NCI-H1417 (cell line): ENCODE measurements around the gene RAPGEF1.
"Not testable (repeated sequence)": the region's sequence is repeated elsewhere in the genome, so short reads cannot be mapped to it uniquely, and the experiment has no call there.

ENCODE experiments used
- DNase-seq, 3 experiments: peaks; one replicate each; lab custom pipeline; 2025; lab: John Stamatoyannopoulos, UW

RAPGEF1 gene, protein sequence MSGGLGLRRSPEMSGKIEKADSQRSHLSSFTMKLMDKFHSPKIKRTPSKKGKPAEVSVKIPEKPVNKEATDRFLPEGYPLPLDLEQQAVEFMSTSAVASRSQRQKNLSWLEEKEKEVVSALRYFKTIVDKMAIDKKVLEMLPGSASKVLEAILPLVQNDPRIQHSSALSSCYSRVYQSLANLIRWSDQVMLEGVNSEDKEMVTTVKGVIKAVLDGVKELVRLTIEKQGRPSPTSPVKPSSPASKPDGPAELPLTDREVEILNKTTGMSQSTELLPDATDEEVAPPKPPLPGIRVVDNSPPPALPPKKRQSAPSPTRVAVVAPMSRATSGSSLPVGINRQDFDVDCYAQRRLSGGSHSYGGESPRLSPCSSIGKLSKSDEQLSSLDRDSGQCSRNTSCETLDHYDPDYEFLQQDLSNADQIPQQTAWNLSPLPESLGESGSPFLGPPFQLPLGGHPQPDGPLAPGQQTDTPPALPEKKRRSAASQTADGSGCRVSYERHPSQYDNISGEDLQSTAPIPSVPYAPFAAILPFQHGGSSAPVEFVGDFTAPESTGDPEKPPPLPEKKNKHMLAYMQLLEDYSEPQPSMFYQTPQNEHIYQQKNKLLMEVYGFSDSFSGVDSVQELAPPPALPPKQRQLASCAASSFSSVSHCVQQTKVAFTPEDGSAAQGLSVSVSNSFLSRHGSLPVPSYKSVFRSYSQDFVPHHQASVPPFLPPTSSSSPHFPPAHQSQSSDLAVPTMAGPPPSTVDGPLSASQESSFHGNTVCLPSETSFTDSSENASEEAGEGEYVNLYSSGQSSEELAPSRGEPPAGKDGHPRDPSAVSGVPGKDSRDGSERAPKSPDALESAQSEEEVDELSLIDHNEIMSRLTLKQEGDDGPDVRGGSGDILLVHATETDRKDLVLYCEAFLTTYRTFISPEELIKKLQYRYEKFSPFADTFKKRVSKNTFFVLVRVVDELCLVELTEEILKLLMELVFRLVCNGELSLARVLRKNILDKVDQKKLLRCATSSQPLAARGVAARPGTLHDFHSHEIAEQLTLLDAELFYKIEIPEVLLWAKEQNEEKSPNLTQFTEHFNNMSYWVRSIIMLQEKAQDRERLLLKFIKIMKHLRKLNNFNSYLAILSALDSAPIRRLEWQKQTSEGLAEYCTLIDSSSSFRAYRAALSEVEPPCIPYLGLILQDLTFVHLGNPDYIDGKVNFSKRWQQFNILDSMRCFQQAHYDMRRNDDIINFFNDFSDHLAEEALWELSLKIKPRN (N-terminal part only)

DNA sequence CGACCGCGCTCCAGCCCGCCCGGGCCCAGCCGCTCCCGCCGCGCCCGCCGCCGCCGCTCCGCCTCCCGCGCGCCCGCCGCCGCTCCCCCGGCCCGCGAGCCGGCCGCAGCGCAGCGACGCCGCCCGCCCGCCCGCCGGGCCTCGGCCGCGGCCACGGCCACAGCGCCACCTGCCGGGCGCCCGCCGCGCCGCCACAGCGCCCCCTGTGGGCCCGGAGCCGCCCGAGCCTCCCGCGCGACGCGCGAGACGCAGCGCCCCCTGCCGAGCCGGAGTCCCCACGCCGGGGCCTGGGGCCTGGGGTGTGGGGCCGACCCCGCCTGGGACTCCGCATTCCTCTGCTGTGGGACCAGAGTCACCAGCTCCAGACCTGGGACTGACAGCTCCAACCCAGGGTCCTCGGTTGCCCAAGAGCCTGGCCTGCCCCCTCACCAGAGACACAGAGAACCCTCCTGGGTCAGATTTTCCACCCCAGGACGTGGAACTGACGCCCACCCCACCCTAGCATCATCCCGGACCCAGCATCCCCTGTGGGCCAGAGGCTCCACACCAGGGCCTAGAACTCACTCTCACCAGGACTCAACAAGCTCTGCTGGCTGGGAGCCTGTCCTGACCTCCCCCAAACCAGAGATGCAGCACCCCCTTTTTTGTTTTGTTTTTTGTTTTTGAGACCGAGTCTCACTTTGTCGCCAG, at the start of gene RAPGEF1:
Gene RAPGEF1 (minus strand): TSS at position 118 of the 690 bp plus-strand sequence. CDS start 246 bp downstream, outside the sequence.
- peak in 2 of 3 experiments; percentile 55 to 62 for DNase-seq

DNA sequence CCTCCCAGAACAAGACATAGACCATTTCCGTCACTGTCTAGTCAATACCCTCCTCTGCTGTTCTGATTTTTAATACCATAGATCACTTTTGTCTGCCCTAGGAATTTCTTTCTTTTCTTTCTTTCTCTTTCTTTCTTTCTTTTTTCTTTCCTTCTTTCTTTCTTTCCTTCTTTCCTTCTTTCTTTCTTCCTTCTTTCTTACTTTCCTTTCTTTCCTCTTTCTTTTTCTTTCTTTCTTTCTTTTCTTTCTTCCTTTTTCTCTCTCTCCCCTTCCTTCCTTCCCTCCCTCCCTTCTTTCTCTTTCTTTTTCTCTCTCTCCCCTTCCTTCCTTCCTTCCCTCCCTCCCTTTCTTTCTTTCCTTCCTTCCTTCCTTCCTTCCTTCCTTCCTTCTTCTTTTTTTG, 49.0 kb upstream of the RAPGEF1 start:
- DNase-seq = no peak

DNA sequence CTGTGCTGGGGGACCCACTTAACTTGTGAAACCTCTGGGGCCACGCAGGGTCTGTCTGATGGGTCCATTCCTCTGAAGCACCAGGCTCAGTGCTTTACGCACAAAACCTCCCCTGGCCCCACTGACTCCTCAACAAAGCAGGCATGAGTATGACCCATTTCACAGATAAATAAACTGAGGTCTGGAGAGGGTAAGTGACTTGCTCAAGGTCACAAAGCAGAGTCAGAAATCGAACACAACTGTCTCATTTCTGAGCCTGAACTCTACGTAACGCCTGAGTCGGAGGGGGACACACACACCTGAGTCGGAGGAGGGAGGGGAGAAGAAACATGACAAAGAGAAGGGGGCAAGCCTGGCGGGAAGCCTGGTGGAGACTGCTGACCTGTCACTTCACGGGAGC, 48.0 kb upstream of the RAPGEF1 start:
- DNase-seq = no peak

DNA sequence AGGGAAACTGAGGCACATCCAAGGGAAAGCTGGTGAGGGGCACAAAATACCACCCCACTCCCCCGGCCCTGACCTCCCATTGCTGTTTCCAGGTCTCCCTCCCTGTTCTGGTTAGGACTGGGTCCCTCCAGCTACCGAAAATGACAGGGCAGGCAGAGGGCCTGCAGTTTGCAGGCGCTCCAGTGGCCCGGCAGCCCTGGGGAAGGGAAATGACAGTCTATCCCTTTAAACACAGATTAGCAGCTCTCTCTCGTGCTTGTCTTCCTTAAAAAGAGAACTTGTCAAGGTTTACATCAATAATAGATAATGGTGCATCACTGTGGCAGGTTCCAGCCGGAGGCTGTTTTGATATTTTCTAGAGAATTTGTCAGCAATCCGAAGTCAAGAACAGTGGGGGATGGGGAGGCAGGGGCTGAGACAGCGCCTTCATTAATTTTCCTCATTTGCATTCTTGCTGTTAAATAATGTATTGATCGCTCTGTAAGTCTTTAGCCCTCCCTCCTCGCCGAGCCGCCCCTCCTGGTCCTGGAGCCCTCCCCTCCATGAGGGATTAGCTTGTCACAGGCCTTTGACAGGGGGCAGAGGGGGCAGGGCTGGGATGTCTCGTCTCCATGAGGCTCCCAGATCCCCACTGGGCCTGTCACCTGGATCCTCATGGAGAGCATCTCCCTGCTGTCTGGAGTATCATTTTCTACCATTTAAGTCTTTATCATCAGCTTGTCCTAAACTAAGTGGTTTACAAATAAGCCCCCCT, 45.0 kb upstream of the RAPGEF1 start:
- no peak for DNase-seq

DNA sequence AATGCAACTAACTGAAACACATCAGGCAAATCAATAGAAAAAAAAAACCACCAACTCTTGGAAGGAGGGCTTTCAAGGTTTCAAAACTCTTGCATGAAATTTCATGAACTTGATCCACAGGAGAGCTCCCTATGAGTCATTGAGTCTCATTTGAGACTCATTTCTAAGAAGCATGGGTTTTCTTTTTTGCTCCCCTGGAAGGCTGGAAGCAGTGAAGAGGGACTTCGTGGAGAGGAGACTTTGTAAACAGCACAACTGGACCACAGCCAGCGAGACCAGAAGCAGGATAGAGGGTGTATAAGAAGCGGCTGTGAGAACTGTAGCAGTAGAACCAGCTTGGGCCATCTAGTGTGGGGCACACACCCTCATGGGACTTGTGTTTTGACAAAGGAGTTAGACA, 41.2 kb upstream of the RAPGEF1 start:
- no peak for DNase-seq

DNA sequence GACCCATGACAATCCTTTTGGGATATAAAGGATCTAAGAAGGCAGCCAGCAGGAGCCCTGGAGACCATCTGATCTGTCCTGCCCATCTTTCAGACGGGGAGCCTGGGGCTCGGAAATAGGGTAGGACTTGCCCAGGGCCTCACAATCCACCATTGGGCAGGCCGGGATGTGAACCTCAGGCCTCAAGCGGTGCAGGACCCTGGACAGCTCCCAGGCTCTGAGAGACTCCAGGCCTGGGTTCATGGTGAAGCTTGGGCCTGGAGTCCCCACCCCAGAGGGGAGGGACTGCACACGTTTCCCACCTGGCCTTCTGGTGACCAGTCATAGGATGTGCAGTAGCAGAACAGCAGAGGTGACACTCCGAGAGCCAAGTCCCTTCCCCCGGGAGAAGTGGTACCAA, 36.6 kb upstream of the RAPGEF1 start:
- no peak for DNase-seq

DNA sequence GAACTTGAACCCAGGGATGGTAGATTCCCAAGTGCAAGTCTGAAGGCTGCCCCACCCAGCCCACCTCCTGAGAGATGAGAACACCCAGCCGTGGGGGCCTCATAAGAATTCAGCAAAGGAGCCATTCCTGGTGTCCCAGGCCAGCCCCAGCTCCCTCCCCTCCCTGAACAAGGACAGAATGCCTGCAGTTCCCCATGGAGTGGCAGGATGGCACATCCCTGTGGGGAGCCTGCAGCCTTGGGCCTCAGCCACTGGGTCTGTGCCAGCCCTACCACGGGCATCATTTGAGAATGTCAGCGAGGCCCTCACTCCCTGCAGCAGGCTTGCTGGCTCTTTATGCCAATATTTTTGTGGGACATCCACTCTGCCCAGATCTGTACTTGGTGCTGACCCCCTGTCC, 36.2 kb upstream of the RAPGEF1 start:
- no peak for DNase-seq

DNA sequence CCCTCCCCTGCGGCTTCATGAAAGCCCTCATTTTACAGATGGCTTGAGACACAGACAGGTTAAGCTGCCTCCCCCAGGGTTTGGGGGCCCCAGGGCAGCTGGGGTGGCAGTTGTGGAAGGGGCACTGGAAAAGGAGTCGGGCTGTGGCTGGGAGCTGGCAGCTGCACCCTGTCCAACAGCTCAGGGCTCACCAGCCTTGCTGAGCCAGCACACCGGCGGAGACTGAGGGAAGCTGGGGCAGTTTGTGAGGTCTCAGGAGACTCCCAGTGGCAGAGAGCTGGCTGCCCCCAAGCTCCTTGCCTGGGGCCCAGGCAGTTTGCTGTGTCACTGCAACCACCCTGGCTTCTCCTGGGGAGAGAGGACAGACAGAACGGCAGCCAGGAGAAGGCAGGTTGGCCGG, 34.8 kb upstream of the RAPGEF1 start:
- no peak for DNase-seq

DNA sequence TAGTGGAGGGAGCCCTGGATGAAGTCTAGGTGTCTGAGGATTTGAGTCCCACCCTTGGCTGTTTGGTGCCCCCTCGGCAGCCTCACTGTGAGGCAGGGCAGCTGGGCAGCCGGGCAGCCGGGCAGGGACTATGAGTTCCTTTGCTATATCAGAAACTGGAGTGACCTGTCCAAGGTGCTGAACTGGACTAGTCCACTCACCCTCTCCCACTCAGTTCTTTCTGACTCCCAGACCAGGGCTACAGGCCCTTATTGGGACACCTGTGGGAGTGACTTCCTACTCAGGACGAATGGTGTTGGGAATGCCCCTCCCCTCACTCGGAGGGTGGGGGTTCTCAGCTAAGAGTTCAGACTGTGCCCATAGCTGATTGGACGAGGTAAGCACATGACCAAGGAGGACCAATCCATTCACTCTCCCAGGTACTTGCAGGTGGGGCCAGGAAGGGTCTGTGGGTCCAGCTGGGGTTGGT, 34.1 kb upstream of the RAPGEF1 start:
- DNase-seq = no peak

DNA sequence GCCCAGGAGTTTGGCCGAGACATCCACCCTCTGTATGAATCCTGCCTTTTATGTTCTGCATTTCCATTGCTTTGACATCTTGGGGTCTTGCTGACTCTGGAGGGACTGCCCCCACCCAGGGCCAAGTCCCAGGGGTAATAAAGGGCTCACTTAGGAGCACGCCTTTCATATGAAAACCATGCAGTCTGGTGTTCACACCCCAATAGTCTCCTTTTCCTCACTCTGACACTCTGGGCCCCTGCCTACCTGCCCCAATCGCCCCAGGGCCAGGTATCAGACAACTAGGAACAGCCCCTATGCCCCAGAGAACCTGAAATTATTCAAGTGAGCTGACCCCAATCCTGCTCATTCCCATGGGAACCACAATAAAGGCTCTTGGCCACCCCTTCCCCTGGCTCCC, 33.1 kb upstream of the RAPGEF1 start:
- DNase-seq = no peak

DNA sequence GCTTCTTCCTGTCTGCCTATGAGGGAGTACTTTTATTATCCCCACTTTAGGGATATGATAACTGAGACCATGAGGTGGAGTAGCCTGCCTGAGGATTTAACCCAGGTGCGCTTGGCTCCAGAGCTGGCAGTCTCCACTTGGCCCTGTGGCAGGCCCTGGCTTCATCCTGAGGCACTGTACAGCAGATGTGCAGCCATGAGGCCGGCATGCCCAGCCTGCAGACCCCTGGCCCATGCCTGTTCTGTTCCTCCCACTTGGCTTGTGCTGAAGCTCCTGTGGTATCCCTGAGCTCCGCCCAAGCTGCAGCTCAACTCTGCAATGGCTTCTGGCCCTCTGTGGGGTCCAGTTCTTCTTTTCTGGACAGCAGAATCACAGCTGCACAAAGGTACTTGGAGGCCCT, 31.8 kb upstream of the RAPGEF1 start:
- no peak for DNase-seq

DNA sequence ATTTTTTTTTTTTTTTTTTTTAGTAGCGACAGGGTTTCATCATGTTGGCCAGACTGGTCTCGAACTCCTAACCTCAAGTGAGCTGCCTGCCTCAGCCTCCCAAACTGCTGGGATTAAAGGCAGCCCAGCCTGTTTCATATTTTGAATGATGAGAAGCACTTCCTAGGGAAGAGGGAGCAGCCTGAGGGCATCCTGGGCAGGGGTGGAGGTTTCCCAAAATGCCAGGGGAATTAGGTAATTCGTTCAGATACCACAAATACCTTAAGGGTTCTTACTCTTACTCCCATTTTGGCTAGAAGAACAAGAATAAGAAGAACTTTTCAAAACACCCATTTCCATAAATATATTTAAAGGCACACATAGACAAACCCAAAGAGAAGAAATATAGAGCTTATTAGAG, 29.5 kb upstream of the RAPGEF1 start:
- no peak for DNase-seq

DNA sequence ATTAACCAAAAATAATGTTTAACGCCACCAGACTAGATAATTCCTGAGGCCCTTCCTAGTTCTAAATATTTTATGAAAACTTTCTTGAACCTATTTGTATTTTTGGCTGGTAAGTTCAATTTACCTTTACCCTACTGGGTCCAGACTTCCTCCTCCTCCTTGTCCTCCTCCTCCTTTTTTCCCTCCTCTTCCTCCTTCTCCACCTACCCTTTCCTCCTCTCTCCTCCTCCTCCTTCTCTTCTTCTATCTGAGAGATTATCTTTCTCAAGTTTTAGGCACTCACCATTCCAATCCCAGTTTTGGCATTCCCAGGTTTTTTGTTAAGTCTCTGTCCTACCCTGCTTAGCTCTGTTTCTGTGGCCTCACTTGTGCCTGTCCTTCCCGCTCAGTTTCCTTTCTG, 24.7 kb upstream of the RAPGEF1 start:
- no peak for DNase-seq

DNA sequence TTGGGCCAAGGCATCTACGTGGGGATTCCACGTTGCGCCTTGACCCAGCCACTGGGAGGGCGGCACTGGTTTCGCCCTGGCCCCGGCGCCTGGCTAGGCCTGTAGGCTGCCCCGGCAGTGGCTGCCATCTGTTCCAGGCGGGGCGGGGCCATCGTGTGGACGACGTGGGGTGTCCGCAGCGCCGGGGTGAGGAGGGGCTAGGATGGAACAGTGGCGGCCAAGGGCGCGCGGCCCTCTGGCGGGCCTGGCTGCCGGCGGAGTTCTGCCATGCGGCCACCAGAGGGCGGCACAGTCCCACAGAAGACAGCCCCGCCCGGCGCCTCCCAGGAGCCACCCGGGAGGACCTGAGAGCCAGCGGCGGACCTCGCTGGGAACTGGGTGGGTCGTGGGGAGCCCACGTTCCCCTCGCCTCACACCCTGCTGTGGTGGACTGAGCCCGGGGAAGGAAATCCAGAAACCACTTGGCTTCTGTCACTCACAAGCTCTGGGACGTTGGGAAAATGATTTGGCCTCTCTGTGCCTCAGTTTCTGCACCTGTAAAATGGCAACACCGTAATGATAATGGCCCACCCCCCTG, 22.6 kb upstream of the RAPGEF1 start:
- DNase-seq = peak; percentile 69 to 88 (median 80)

DNA sequence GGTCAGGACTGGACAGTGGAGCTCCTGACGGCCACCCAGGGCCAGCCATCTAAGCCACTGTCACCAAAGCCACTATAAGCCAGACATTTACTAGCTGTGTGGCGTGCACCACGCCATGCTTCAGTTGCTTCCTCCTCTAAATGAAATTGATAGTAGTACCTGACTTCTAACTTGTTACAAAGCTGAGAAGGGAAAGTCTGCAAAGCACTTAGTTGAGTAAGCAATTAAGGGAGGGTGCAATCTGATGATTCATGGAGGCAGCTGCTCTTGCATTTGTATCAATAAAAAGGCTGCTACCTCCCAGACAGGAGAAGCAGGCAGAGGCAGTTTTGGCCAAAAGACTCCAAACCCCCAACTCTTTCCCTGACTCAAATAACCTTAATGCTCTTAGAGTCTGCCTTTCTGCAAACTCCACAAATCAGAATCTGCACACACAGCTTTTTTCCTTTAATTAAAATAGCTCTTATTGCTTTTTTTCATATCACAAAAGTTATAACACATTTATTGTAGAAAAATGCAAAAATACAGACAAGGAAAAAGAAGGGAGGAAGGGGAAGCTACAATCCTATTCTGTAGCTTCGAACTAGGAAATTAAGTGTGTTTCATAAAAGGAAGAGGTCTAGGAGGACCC, 19.3 kb upstream of the RAPGEF1 start:
- DNase-seq = peak; percentile 30 to 77 (median 42)

DNA sequence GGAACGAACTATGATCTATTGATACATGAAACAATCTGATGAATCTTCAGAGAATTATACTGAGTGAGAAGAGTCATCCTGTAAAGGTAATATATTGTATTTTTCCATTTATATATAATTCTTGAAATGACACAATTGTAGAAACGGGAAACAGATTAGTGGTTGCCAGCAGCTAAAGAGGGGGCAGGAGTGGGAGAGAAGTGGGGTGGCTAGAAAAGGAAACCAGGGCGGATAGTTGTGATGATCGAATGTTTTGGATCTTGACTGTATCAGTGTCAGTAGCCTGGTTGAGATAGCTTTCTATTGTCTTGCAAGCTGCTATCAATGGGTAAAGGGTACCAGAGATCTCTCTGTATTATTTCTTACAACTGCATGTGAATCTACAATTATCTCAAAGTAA, 17.7 kb upstream of the RAPGEF1 start:
- DNase-seq = no peak

DNA sequence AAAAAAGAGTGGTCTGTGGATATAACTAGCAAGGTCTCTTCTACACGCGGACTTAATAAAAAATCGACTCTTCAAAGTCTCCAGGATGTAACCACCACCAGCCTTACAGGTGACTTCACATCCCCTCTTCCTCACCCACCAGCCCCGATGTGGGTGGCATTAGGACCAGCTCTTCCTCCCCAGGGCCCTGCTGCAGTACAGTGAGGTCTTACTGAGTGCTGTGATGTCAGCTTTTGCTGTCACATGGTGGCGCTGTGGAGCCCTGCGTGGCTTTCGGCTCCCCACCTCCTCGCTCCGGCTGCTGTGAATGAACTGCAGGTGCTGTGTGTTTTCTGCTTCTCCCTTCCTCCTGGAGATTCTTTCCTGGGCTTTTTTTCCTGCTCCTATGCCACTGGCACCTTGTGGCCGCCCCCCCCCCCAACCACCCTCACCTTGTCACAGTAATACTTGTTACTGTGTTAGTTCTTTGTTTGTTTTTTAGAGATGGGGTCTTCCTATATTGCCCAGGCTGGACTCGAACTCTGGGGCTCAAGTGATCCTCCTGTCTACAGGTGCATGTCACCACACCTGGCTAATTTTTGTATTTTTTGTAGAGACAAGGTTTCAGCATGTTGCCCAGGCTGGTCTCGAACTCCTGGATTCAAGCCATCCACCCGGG, 15.8 kb upstream of the RAPGEF1 start:
- peak; percentile 71 to 92 (median 78) for DNase-seq

DNA sequence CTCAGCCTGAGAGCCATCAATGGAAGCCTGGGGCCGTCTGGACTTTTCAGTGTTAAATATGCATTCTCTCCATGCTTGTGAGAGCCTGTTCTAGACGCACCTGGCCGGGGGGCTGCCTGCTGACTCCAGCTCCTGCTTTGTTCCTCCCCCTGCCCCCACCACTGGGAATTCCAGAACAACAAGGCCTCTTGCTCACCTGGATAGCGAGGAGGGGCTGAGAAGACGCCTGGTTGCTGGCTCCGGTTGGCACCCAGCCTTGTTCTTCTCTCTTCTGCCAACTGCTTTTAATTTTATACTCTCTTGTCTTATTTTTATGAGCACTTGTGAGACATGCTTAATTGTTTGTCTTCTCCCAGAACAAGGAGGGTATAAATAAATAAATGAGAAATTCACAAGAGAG, 15.0 kb upstream of the RAPGEF1 start:
- peak; percentile 9 to 16 (median 13) for DNase-seq

DNA sequence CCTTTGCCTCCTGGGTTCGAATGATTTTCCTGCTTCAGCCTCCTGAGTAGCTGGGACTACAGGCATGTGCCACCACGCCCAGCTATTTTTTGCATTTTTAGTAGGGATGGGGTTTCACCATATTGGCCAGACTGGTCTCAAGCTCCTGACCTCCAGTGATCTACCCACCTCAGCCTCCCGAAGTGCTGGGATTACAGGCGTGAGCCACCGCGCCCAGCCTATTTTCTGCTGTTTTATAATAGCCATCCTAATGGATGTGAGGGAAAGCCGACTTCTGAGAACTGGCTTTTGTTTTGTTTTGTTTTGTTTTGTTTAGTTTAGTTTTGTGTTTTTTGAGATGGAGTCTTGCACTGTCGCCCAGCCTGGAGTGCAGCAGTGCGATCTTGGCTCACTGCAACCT, 13.9 kb upstream of the RAPGEF1 start:
- DNase-seq = not testable (repeated sequence)
